NCI-H2029 (cell line): ENCODE results near the gene JPH4.
"Not testable (repeated sequence)": the region's sequence is repeated elsewhere in the genome, so short reads cannot be mapped to it uniquely, and the experiment has no call there.

ENCODE experiments used
- DNase-seq: peaks from one replicate; lab custom pipeline; 2025; lab: John Stamatoyannopoulos, UW

Gene JPH4

DNA sequence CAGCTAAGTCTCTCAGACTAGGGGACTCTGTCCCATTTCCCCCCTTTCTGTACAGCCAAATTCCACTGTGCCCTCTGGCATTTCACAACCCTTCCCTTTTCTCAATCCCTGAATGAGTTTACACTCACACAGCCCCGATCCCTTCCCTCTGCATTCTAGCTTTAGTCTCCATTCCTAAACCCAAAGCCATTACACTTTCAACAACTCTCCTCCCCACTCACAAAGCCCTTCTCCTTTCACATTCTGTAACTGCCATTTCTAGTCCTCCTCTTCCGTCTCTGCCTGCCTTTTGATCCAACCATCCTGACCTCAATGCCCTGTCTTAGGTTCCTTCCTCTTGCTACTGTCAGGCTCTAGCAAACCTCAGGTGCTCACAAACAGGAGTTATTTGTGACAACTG, 30.7 kb downstream of the JPH4 start:
- DNase-seq, result peak; percentile 89

DNA sequence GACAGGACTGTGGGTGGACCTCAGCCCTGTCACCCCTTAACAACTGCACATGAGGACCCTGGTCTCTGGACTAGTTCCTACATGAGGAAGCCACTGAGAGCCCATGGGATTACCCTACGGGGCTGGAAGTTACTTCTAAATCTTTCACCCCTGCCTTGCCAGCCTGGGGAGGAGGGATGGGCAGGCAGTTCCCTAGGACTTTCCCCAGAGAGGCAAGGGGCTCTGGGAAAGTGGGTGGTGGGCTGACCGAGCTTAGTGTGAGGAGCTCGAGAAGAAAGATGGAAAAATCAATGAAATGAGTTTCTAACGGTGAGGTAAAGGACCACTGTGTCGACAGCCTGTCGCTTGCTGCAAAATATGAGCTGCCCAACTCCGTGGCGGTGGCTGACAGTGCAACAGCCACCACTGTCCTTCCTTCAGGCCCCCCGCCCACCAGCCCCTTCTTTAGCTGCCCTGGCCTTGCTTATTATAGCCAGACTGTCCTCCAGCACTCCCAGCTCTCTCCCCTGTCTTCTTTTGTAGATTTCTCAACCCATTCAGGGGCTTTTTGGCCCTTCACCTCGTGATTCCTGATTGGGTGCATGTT, 32.0 kb downstream of the JPH4 start:
- DNase-seq, result no peak

DNA sequence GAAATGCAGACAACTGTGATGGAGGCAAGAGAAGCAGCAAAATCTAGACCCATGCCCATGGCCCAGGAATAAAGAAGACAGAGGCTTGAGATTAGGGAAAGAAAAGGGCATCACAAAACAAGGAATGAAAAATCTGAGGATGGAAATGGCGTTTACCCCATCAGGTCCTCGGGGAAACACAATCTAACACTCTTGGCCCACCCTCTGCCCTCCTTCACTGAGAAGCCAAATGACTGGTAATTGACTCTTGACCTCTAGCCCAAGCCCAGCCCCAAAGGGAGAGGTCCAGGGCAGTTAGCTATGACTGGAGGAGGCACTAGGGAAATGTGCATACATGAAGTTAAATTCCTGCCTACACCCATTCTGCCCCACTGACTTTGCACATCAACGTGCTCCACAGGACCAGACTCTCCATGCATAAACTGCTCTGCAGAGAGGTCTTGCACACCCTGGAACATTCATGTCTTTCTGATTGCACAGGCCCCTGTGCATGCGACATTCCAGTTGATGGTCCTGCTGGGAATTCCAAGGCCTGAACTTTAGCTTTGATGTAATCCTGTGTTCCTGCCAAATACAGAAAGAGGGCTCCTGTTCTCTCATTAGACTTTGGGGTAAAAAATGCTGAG, 32.7 kb downstream of the JPH4 start:
- DNase-seq, result no peak

DNA sequence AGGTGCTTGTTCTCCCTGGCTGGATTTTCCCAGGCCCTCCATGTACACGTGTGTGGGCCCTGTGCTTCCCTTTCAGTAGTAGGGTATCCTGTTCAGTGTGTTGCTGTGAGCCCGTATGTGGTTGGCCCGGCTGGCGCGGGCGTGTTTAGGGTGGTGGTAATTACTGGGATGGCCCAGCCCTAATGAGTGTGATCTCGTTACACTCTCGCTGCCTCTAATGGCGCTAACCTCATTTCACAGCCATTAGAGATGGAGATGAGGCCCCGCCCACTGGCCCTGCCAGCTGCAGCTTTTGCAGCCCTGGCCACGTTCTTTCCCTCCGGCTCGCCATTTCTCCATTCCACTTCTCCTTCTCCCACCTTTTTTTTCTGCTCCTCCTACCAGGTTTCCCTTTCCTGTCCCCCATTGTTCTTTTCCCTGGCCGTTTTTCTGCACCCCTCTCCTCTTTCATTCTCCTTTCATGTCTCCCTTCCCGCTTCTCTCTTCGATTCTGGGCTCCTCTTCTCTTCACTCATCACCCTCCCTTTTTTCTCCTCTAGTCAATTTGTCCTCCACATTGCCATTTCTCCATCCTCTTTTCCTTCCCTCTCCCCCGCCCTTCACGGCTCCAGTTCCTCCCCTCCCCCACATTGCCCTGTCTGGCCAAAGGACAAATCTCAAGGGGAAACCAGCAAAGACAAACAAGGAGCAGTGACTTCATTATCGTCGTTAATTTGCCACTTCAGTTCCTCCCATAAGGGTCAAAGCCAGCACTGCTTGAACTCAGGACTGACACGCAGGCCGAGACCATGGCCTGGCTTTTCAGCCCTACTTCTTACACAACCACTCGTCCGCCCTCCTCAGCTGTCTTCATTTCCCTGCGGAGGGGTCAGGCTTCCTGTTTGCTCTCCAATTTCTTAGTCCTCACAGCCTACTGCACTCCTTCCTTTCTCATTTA, 33.8 kb downstream of the JPH4 start:
- DNase-seq, result peak; percentile 100

DNA sequence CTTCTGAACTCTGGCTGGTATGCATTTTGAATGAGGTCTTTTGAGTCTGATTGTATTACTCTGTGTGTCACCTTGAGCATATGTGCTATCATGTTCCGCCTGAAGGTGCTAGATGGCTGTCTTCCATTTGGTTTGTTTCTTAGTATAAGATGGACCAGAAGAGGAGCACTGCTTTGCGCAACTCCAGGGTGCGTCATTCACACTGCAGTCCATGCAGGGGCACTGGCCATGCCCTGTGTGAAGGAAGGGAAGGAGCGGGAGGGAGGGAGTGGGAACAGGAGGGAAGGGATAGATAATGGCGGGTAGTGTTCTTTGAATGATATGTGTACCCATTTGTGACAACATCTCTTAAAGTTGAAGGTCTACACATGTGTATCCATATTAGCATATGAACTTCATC, 35.2 kb downstream of the JPH4 start:
- no peak for DNase-seq

DNA sequence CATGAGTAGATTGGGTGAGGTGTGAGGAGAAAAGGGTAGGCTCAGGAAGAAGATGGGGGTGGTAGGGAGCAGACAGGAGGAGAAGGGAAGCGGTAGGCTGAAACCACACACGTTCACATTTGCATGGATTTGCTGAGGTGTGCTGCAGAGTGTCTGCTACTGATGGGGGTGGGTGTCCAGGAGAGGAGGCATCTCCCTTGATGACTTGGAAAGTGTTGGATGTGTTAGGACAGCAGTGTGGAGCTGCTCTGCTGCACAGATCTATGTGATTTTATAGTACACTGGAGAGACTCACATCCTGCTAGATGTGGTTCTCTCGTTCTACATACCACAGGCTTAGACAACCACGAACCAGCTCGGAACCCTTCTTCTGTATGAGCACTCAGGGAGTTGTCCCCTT, 36.3 kb downstream of the JPH4 start:
- DNase-seq, result no peak

DNA sequence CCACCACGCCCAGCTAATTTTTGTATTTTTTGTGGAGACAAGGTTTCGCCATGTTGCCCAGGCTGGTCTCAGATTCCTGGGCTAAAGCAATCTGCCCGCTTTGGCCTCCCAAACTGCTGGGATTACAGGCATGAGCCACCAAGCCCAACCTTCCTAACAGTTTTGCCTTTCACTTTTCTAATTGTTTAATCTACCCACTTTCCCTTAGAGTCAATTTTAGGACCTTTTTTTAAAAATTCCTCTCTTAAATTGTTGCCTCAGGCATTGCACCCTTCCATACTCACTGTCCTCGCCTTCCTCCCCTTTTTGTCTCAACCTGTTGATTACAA, 38.5 kb downstream of the JPH4 start:
- no peak for DNase-seq

DNA sequence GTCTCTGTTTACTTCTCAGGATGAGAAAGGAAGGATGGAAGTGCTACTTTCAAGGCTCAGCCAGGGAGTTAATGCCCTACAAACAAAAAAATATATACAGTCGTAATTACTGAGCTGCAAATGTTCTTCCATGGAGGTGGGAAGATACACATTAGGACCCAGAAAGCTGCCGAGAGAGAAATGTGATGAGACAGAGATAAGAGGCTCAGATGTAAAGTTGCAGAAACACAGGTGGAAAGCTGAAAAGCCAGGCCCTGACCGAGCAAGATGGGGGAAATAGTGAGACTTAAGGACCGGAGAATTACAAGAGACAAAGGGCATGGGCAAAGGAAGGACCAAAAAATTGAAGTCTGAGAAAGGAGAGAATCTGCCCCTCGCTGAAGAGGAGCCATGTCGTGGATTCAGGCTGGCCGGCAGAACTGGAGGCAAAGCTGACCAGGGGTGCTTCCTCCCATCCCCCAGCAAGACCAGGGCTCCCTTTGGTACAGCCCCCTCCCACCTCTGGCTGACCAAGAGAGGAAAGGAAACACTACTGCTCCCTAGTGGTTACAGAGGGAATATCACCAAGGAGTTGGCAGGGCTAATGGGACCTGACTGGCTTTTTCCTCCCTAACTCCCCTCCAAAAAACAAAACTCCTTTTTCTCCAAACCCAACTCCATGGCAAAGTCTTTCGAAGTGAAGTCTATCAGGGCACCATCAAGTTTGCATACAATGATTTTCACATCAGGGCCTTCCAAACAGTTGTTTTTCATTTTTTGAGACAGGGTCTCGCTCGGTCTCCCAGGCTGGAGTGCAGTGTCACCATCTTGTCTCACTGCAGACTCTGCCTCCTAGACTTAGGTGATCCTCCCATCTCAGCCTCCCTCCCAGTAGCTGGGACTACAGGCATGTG, 39.1 kb downstream of the JPH4 start:
- DNase-seq, result peak; percentile 88

DNA sequence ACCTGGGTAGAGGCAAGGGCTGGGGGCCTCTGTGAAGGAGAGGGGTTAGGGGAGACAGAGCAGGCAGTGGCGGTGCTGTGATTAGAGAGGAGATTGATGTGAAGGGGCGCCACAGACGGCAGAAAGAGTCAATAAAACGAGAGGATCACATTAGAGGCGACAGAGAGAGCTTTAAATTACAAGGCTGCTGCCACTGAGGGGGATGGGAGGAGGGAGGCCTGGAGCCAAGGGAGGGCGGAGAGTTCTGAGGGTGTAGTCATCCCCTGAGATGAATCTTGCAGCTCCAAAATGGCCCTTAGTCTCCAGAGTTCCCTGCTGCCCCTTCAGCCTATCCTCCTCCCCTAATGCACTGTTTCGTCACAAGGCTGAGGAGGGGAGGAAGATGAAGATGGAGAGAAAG, 39.8 kb downstream of the JPH4 start:
- peak; percentile 90 for DNase-seq

DNA sequence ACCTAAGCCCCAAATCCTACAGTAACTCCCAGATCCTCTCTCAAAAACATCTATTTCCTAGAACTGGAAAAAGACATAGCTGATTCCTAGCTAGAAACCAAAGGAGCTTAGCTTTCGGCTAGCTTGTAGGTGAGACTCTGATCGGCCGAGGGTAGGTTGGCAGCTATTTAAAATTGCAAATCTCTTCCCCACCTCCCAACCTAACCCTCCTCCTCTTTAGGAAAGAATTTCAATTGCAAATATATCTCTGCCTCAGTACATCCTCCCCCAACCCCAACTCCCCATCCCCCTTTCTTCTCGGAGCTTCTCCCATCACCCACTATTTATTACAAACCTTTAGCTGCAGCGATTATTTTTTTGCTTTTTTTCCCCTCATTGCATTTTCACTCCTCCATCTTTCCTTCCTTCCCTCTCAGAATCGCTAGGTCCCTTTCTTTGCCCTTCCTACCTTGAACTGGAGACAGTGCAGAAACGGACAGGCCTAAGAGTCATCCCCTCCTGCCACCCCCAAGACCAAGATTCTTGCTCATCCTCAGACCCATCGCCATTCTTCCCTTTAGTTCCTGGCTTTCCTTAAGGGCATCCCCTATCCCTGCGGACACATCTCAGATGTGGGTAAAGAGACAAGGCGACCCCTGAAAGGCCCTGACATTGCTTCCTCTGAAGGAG, 40.4 kb downstream of the JPH4 start:
- no peak for DNase-seq

DNA sequence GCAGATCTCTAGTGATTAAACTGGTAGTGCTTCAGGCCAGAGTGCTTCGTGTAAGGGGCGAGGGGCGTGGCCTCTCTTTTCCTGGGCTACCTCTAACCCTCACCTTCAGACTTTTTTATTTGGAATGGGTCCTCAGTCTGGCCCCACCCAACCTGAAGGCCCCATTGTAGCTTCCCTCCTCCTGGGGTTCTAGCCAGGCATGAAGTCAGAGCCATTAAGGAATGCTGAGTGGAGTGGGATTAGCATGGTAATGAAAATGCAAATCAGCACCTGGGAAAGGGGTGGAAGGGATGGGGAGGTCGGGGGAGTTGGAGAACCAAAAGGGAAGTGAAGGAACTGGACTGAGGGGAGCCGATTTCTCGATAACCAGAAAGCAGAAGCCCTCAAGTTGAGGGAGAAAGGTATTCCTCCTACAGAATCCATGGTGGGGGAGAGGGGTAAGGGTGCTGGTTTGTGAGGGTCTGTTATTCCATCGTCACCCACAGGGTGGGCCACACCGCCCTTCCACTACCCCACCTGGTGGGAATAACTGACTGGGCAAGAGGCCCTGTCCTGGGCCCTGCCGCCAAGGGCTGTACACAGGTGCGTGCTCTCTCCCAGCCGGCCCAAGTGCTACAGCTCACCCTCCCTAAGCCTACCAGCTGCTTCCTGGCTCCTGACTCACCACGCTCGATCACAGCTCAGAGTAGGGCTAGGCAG, 41.1 kb downstream of the JPH4 start:
- DNase-seq, result no peak

DNA sequence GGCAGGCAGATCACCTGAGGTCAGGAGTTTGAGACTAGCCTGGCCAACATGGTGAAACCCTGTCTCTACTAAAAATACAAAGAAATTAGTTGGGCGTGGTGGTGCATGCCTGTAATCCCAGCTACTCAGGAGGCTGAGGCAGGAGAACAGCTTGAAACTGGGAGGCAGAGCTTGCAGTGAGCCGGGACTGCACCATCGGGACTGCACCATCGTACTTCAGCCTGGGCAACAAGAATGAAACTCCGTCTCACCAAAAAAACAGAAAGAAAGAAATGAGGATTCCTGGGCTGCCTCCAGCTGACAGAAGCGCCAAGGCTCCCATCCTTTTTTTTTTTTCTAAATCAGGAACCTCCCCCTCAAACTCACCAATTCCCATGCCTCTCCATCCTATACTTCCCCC, 41.7 kb downstream of the JPH4 start:
- not testable (repeated sequence) for DNase-seq

DNA sequence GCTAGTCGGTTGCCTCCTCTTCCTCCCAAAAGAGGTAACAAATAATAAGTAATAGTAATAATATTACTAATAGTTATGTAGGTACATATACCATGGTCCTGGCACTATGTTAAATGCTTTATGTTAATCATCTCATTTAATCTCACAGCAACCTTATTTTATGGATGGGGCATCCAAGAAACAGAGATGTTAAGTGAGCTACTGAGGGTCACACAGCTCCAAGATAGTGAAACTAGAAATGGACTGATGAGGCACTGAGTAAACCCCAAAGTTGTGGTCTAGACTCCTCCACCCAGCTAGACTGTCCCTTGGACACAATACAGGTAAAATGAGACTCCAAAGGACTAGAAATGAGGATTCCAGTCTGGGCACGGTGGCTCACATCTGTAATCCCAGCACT, 42.1 kb downstream of the JPH4 start:
- DNase-seq, result no peak

DNA sequence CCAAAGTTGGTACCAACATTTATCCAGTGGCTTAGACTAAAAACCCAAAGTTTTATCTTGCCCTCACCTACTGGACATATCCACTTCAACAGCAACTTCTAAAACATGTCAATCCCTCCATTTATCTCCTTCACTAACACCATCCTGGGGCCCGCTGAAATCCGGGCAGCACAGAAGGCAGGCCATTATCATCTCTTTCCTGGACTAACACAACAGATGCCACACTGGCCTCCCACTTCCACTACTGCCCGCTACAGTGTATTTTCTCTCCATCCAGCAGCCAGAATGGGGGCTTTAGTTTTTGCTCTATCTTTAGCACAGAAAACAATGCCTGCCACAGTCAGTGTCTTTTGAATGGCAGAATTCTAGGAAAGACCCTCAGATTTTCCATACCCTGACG, 42.6 kb downstream of the JPH4 start:
- no peak for DNase-seq

DNA sequence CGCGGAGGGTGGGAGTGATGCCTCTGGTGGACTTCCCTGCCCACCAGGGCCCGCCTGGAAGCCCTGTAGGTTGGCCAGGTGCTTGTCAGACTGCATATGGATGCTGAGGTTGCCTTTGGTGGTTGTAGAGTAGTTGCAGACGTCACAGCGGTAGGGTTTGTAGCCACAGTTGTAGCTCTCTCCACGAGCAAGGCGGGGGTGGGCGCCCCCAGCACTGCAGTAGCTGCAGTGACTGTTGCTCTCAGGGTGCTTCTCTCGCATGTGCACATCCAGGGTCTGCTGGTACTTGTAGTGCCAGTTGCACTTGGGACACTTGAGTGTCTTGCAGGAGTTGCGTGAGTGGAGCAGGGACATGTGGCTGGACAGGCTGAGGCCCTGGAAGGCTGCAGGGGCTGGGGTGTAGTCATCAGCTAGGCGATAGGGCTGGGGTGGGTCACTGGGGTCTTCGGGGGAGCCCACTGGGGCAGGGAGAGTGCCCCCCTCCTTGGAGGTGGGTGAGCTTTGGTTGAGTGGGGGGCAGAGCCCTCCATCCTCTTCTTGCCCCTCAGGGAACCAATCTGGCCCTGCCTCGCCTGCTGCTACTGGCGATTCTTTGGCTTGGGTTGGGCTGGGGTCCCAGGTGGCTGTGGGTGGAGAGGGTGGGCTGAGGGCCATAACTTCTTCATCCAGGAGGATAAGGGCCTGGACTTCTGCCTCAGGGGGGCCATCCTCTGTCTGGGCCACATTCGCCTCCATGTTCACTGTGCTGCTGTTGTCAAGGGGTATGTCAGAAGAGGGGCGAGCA, 44.7 kb downstream of the JPH4 start:
- DNase-seq, result no peak

DNA sequence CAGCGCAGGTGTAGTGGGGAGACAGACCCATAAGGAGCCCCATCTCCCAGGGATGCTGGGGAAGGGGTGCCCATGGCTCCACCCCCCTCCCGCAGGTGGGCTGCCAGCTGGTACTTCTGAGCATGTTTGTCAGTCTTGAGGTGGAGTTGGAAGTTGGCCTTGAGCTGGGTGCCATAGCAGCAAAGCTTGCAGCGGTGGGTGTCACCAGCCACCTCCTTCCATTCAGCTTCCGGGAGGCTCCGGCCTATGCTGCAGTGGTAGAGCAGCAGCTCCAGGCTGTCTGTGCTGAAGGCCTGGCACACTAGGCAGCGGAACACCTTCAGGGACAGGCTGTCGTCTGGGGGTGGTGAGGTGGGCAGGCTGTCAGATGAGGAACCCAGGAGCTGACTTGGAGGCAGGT, 45.9 kb downstream of the JPH4 start:
- no peak for DNase-seq

DNA sequence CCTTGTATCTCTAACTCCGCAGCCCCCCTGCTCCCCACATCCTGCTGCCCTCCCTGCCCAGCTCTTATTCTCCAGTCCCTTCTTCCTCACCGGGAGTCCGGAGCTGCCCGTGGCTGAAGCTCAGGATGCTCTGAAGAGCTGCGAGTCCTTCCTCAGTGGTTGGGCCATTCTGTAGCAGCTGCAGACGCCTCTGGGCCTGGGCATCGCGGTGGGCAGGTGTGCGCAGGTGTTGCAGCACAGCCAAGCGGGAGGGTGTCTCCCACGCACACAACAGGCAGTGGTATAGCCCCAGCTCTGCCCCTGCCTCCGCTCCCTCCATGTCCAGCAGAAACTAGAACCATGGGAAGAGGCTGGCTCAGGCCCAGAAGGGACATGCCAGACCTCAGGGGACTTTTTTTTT, 47.2 kb downstream of the JPH4 start:
- no peak for DNase-seq

DNA sequence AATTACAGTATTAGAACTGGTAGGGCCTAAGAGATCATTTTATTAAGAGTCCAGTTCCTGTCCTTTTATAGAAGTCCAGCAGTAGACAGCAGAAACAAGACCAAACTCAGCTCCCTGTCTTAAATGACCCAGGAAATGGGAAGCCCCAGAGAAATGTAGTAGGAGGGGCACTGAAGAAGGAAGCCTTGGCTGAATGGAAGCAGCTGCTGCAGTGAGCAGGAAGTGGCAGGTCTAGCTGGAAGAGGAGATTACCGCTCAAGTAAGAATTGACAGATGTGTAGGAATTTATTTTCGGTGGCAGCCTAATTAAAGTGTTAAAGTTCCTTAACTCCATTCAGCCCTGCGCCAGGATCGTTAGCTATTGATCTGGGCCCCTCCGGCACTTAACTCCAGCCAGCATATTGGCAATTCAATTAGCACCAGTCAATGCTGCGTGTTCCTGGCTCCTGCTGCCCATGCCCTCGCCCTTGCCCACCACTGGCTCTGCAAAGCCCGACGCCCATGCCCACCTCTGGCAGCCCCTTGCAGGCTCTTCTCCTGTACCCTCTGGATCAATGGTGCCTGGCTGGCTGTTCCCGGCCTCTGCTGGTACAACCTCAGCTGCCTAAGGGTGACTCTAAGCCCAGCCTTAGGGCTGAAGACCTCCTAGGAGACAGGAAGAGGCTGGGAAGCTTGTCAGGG, 48.1 kb downstream of the JPH4 start:
- DNase-seq, result peak; percentile 90

DNA sequence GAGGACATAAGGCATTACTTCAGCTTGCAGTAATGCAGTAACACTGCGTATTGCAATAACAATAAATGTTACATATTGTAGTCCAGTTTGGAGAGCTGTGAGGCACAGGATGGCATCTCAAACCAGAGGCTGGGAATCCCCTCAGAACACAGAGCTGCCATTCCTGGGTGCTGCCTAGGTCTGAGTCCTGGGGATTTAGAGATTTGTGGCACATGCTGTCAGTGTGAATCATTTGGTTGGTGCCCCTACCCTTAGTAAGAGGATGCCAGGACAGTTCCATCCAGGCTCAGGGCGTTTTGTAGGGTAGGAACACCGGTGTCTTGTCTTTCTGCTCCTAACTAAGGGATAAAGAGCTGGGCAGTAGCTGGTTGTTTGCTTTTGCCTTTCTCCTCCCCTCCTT, 49.6 kb downstream of the JPH4 start:
- no peak for DNase-seq

DNA sequence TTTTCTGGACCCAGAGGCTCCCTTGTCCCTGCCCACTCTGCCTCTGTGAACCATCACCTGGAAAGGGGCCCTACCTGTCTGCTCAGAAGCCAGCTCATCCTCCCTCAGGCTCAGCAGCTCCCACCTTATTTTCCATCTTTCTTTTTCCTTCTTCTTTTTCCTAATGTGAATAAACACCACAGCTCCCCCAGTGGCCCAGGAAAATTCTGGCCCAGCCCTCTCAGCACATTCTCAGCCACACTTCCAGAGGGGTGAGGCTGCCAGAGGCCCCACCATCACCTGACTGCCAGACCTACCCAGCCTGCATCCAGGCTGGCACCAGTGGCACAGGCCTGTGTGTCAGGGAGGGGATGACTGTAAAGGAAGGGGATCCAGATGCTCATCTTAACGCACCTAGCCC, 50.0 kb downstream of the JPH4 start:
- DNase-seq, result no peak
